MCF 10A (cell line): ENCODE measurements around the gene TCF12. TPM values are rescaled to one million over a fixed set of nuclear protein-coding genes. Genes with fewer than 3 reads are reported as not detected.
A peak's percentile ranks its signal among the peaks of the same experiment; 100 is the strongest.

Experiments used
- BruUV-seq: library from RNA; stranded (reverse); fragments of 400-500 nt; replicated peaks from 2 replicates; lab custom pipeline; 2021; lab: Mats Ljungman, UMichigan
- CTCF ChIA-PET: fragments of 300-600 bp; sonication (Branson Sonifier 250); formaldehyde crosslinking; extraction: SDS; loops from one replicate; lab custom pipeline; 2021; ENCODE audit warnings: antibody characterized with exemption, inconsistent platforms; lab: Yijun Ruan, JAX
- POLR2A ChIA-PET: fragments of 300-600, 350-650 bp; sonication (Branson Sonifier 250); formaldehyde crosslinking; extraction: SDS; loops from one replicate; lab custom pipeline; 2020; ENCODE audit warnings: antibody characterized with exemption, inconsistent platforms; lab: Yijun Ruan, JAX
- DNase-seq: peaks from one replicate; pipeline ENCODE4 v3.0.0-alpha.2; 2018; ENCODE audit not compliant: unreplicated experiment
- H3K27ac Mint-ChIP-seq: one replicate; pipeline ENCODE4 v1.8.0; 2022; ENCODE audit warnings: mild to moderate bottlenecking, low read depth, mixed read lengths; ENCODE audit not compliant: unreplicated experiment
- H3K27me3 Mint-ChIP-seq: one replicate; pipeline ENCODE4 v1.8.0; 2022; ENCODE audit warnings: mixed read lengths; ENCODE audit not compliant: insufficient read depth, unreplicated experiment
- H3K36me3 Mint-ChIP-seq: one replicate; pipeline ENCODE4 v1.8.0; 2022; ENCODE audit warnings: mild to moderate bottlenecking, moderate library complexity, mixed read lengths; ENCODE audit not compliant: insufficient read depth, unreplicated experiment
- H3K4me1 Mint-ChIP-seq: one replicate; pipeline ENCODE4 v1.8.0; 2022; ENCODE audit warnings: mixed read lengths; ENCODE audit not compliant: insufficient read depth, unreplicated experiment
- H3K4me3 Mint-ChIP-seq: one replicate; pipeline ENCODE4 v1.8.0; 2022; ENCODE audit warnings: mild to moderate bottlenecking, moderate library complexity, mixed read lengths; ENCODE audit not compliant: unreplicated experiment
- H3K9me3 Mint-ChIP-seq: one replicate; pipeline ENCODE4 v1.8.0; 2022; ENCODE audit warnings: mixed read lengths; ENCODE audit not compliant: unreplicated experiment
- CTCF ChIP-seq: fragments of 200-600 bp; IDR thresholded peaks from one replicate; pipeline ENCODE4 v1.8.0; 2022; ENCODE audit warnings: antibody characterized with exemption, mild to moderate bottlenecking; ENCODE audit not compliant: unreplicated experiment
- intact Hi-C: fragments of 100-400 bp; cut with micrococcal nuclease; formaldehyde crosslinking; loops from 2 replicates; pipeline ENCODE4 v1.14.1; 2022
- total RNA-seq: library from RNA; stranded (reverse); gene quantifications from 2 replicates; pipeline ENCODE4 v1.2.3, GENCODE V29; 2022

TCF12 gene
- total RNA-seq, 1 experiment from 2014 or later, result 140 TPM

GRCh38 chr15:56985856-56986255, 67.4 kb downstream of the TCF12 start:
- Mint-ChIP-seq H3K36me3 (no peaks in the 10 kb centered on the region), H3K27ac (peak overlapping the region; percentile 42), H3K27me3 (no peaks in the 10 kb centered on the region), H3K4me3 (no peak overlapping the region), H3K9me3 (no peaks in the 10 kb centered on the region), H3K4me1 (peaks cover 26% of the 10 kb centered on the region)
- no peak for DNase-seq
- ChIA-PET CTCF (no interaction called here), POLR2A (interaction anchor here (0.7 to 1.4 kb wide), 3 partner anchors 68 to 321 kb away, joined by 3 to 4 read pairs (median 4); no protein-coding TSS in a partner anchor)
- no TSS peak for BruUV-seq
- no peak for TF ChIP-seq CTCF
- intact Hi-C loops, result no loop called here

GRCh38 chr15:56987286-56987685, 68.8 kb downstream of the TCF12 start:
- no TSS peak for BruUV-seq
- CTCF ChIA-PET, result interaction anchor here (0.6 kb wide), 1 partner anchor 11 kb away, joined by 3 read pairs; no protein-coding TSS in a partner anchor
- Mint-ChIP-seq H3K4me3 (no peak overlapping the region), H3K27me3 (no peaks in the 10 kb centered on the region), H3K9me3 (no peaks in the 10 kb centered on the region), H3K4me1 (peaks cover 31% of the 10 kb centered on the region), H3K27ac (no peak overlapping the region), H3K36me3 (no peaks in the 10 kb centered on the region)
- TF ChIP-seq CTCF, result no peak
- intact Hi-C loops, result no loop called here
- DNase-seq, result no peak
- POLR2A ChIA-PET, result no interaction called here

- no TSS peak for BruUV-seq
- Mint-ChIP-seq H3K4me3 (no peak overlapping the region), H3K27ac (no peak overlapping the region), H3K9me3 (no peaks in the 10 kb centered on the region), H3K4me1 (peaks cover 31% of the 10 kb centered on the region), H3K36me3 (no peaks in the 10 kb centered on the region), H3K27me3 (no peaks in the 10 kb centered on the region)
- CTCF ChIA-PET, result no interaction called here
- POLR2A ChIA-PET, result interaction anchor here (0.8 kb wide), 1 partner anchor 18 kb away, joined by 3 read pairs; no protein-coding TSS in a partner anchor
- no peak for DNase-seq
- intact Hi-C loops, result no loop called here
- TF ChIP-seq CTCF, result no peak
Observed at GRCh38 chr15:56988219-56988618, 69.8 kb downstream of the TCF12 start.

GRCh38 chr15:56989411-56989924, 71.0 kb downstream of the TCF12 start:
- no peaks in the 10 kb centered on the region for H3K9me3 Mint-ChIP-seq
- intact Hi-C loops, result no loop called here
- H3K27ac Mint-ChIP-seq, result no peak overlapping the region
- H3K4me3 Mint-ChIP-seq, result no peak overlapping the region
- CTCF ChIA-PET, result no interaction called here
- TF ChIP-seq CTCF, result no peak
- POLR2A ChIA-PET, result no interaction called here
- BruUV-seq, result no TSS peak
- H3K27me3 Mint-ChIP-seq, result no peaks in the 10 kb centered on the region
- peaks cover 29% of the 10 kb centered on the region for H3K4me1 Mint-ChIP-seq
- no peaks in the 10 kb centered on the region for H3K36me3 Mint-ChIP-seq
- peak; percentile 6 for DNase-seq
